Right lung (tissue), 5 donors: Measurements from ENCODE around the gene ARHGAP10. TPM values are rescaled to one million over a fixed set of nuclear protein-coding genes. Genes with fewer than 3 reads are reported as not detected.

ENCODE experiments used
- DNase-seq, 2 donors: peaks; one replicate each; pipeline ENCODE4 v3.0.0-alpha.2; 2013
- polyA plus RNA-seq, 5 donors: library from polyadenylated mRNA; unstranded; fragments of 120-200 nt; gene quantifications; one replicate each; pipeline versions ENCODE4 v1.2.1 to v1.2.3, GENCODE V29; 2013; ENCODE audit warnings: inconsistent platforms in 1 of 5, low replicate concordance in 1 of 5; ENCODE audit not compliant: insufficient read length in 5 of 5, insufficient read depth in 1 of 5

Gene ARHGAP10
- polyA plus RNA-seq, 5 donors = 10.9 to 13.5 (median 12.5) TPM

- DNase-seq = no peak
Observed at GRCh38 chr4:147825451-147826287, 93.8 kb downstream of the ARHGAP10 start.

GRCh38 chr4:147826288-147826646, 94.4 kb downstream of the ARHGAP10 start:
- no peak for DNase-seq

GRCh38 chr4:147828331-147828905, 96.5 kb downstream of the ARHGAP10 start:
- DNase-seq = no peak

- DNase-seq = no peak
Observed at GRCh38 chr4:147829401-147830101, 97.7 kb downstream of the ARHGAP10 start.

- DNase-seq = no peak
Observed at GRCh38 chr4:147830102-147830463, 98.2 kb downstream of the ARHGAP10 start.

- no peak for DNase-seq
Observed at GRCh38 chr4:147830987-147831386, 99.1 kb downstream of the ARHGAP10 start.

GRCh38 chr4:147831551-147832171, 99.8 kb downstream of the ARHGAP10 start:
- DNase-seq = no peak

- no peak for DNase-seq
Observed at GRCh38 chr4:147833254-147833653, 101.4 kb downstream of the ARHGAP10 start.

GRCh38 chr4:147833741-147834140, 101.9 kb downstream of the ARHGAP10 start:
- no peak for DNase-seq

- no peak for DNase-seq
Observed at GRCh38 chr4:147834480-147834879, 102.6 kb downstream of the ARHGAP10 start.

GRCh38 chr4:147836807-147837206, 104.9 kb downstream of the ARHGAP10 start:
- DNase-seq = no peak

- no peak for DNase-seq
Observed at GRCh38 chr4:147837435-147837834, 105.5 kb downstream of the ARHGAP10 start.

- no peak for DNase-seq
Observed at GRCh38 chr4:147837854-147838253, 106.0 kb downstream of the ARHGAP10 start.

GRCh38 chr4:147839200-147839599, 107.3 kb downstream of the ARHGAP10 start:
- DNase-seq = no peak

- DNase-seq = no peak
Observed at GRCh38 chr4:147839663-147840062, 107.8 kb downstream of the ARHGAP10 start.

GRCh38 chr4:147840838-147841738, 109.2 kb downstream of the ARHGAP10 start:
- no peak for DNase-seq

- no peak for DNase-seq
Observed at GRCh38 chr4:147842573-147842972, 110.7 kb downstream of the ARHGAP10 start.

- no peak for DNase-seq
Observed at GRCh38 chr4:147843162-147843561, 111.3 kb downstream of the ARHGAP10 start.

GRCh38 chr4:147844781-147845180, 112.9 kb downstream of the ARHGAP10 start:
- DNase-seq = no peak

GRCh38 chr4:147846318-147847155, 114.6 kb downstream of the ARHGAP10 start:
- DNase-seq = no peak
